ENCODE data around the gene EBNA1BP2. TPM values are rescaled to one million over a fixed set of nuclear protein-coding genes. Genes with fewer than 3 reads are reported as not detected.
A peak's percentile ranks its signal among the peaks of the same experiment; 100 is the strongest.

The EBNA1BP2 gene
- total and polyA plus RNA-seq, 2 of the 13 experiments (the other 11 are each of a cell fraction or from before 2014, with no cell fraction given): 27.1 to 102 TPM

- TF ChIP-seq TOE1 (CRISPR knock-in tag; IDR thresholded peaks at IDR 0.05): no peak
- no peak for TF ChIP-seq ZBTB20 (CRISPR knock-in tag; IDR thresholded peaks at IDR 0.05; ENCODE audit: borderline replicate concordance, low read depth)
- no peak for TF ChIP-seq CSRNP1 (CRISPR knock-in tag; IDR thresholded peaks at IDR 0.05)
- TF ChIP-seq JUND (CRISPR knock-in tag; IDR thresholded peaks at IDR 0.05): peak; percentile 92
- no peak for TF ChIP-seq ADNP (CRISPR knock-in tag; IDR thresholded peaks at IDR 0.05)
- TF ChIP-seq ZNF703 (CRISPR knock-in tag; IDR thresholded peaks at IDR 0.05; ENCODE audit: borderline replicate concordance): no peak
- TF ChIP-seq ZNF326 (CRISPR knock-in tag; IDR thresholded peaks at IDR 0.05; ENCODE audit: borderline replicate concordance): no peak
- no peak for TF ChIP-seq PITX1 (CRISPR knock-in tag; IDR thresholded peaks at IDR 0.05)
- TF ChIP-seq ZKSCAN1 (IDR thresholded peaks at IDR 0.05; ENCODE audit: low read length): no peak
- TF ChIP-seq ZNF720 (CRISPR knock-in tag; IDR thresholded peaks at IDR 0.05): no peak
- TF ChIP-seq ZSCAN9 (CRISPR knock-in tag; IDR thresholded peaks at IDR 0.05; ENCODE audit: borderline replicate concordance): no peak
- no peak for TF ChIP-seq SRF (IDR thresholded peaks at IDR 0.05; ENCODE audit: low read depth, low read length)
- TF ChIP-seq PATZ1 (CRISPR knock-in tag; IDR thresholded peaks at IDR 0.05): peak; percentile 59; the same call in 1 of the 2 replicates
- no peak for TF ChIP-seq ZBTB42 (CRISPR knock-in tag; IDR thresholded peaks at IDR 0.05)
- no peak for TF ChIP-seq ZNF674 (CRISPR knock-in tag; IDR thresholded peaks at IDR 0.05; ENCODE audit: low read depth)
- TF ChIP-seq ZNF350 (CRISPR knock-in tag; IDR thresholded peaks at IDR 0.05; ENCODE audit: borderline replicate concordance, low read depth): no peak
- no peak for TF ChIP-seq ZNF83 (CRISPR knock-in tag; IDR thresholded peaks at IDR 0.05; ENCODE audit: borderline replicate concordance)
- TF ChIP-seq SMARCE1 (IDR thresholded peaks at IDR 0.05; ENCODE audit: borderline replicate concordance): no peak
- 0 out of 2 replicates have a peak, but pooled peaks have one; percentile 25 for TF ChIP-seq PRDM10 (CRISPR knock-in tag; IDR thresholded peaks at IDR 0.05; ENCODE audit: low read depth)
- no peak for TF ChIP-seq ZBTB2 (CRISPR knock-in tag; IDR thresholded peaks at IDR 0.05; ENCODE audit: low read depth)
- TF ChIP-seq MYNN (CRISPR knock-in tag; IDR thresholded peaks at IDR 0.05; ENCODE audit: low read depth): no peak
- TF ChIP-seq ZNF124 (CRISPR knock-in tag; IDR thresholded peaks at IDR 0.05): no peak
- no peak for TF ChIP-seq ZNF746 (CRISPR knock-in tag; IDR thresholded peaks at IDR 0.05)
These were observed 34.6 kb upstream of the EBNA1BP2 start (continued) for GRCh38 chr1:43206600-43207228.
